Heart right ventricle (tissue), 16 donors: ENCODE measurements around the gene SLX4IP. TPM values are rescaled to one million over a fixed set of nuclear protein-coding genes. Genes with fewer than 3 reads are reported as not detected.

ENCODE experiments used
- ATAC-seq, 8 donors: fragments of 200-7000 bp; cut with Tn5 transposase; one replicate each; pipeline ENCODE4 v1.9.1; 2020; ENCODE audit warnings: mild to moderate bottlenecking in 8 of 8, moderate library complexity in 8 of 8, moderate number of reproducible peaks in 1 of 8
- DNase-seq, 2 donors: peaks; one replicate each; pipeline ENCODE4 v3.0.0-alpha.2; 2020
- H3K27ac ChIP-seq, 10 donors: fragments of 200-600 bp; sonication (generic) in 2 of 10; one replicate each; pipeline versions ENCODE4 v1.5.0 to v1.8.0; 2020 to 2022; ENCODE audit warnings: mild to moderate bottlenecking in 3 of 10
- H3K27me3 ChIP-seq, 7 donors: fragments of 200-600 bp; one replicate each; pipeline ENCODE4 v1.8.0; 2021 to 2022; ENCODE audit warnings: mild to moderate bottlenecking in 2 of 7
- H3K36me3 ChIP-seq, 9 donors: fragments of 200-600 bp; sonication (generic) in 1 of 9; one replicate each; pipeline versions ENCODE4 v1.5.0 to v1.8.0; 2020 to 2022; ENCODE audit warnings: mild to moderate bottlenecking in 2 of 9
- H3K4me1 ChIP-seq, 9 donors: fragments of 200-600 bp; sonication (generic) in 1 of 9; one replicate each; pipeline versions ENCODE4 v1.5.0 to v1.8.0; 2020 to 2022; ENCODE audit warnings: mild to moderate bottlenecking in 4 of 9
- H3K4me3 ChIP-seq, 10 donors: fragments of 200-600 bp; sonication (generic) in 2 of 10; one replicate each; pipeline versions ENCODE4 v1.5.0 to v1.8.0; 2020 to 2022; ENCODE audit warnings: mild to moderate bottlenecking in 7 of 10, moderate library complexity in 2 of 10
- H3K9me3 ChIP-seq, 11 donors: fragments of 200-600 bp in 10 of 11; sonication (generic) in 2 of 11; one replicate each; pipeline versions ENCODE4 v1.5.0 to v1.8.0; 2013 to 2022; ENCODE audit warnings: mild to moderate bottlenecking in 2 of 11, control low read depth in 1 of 11, moderate library complexity in 1 of 11
- CTCF ChIP-seq, 9 donors: fragments of 200-600 bp; sonication (generic) in 2 of 9; IDR thresholded peaks; one replicate each; pipeline versions ENCODE4 v1.5.0 to v1.8.0; 2021 to 2022; ENCODE audit warnings: antibody characterized with exemption in 9 of 9, mild to moderate bottlenecking in 5 of 9, moderate library complexity in 1 of 9
- WGBS, 2 donors: extraction: QIAGEN DNeasy Blood & Tissue Kit; methylation state at CpG; one replicate each; pipeline ENCODE4 v1.1.7; 2013; ENCODE audit warnings: inconsistent platforms in 1 of 2; 5-methylcytosine and 5-hydroxymethylcytosine counted together
- intact Hi-C, 10 donors: fragments of 100-400 bp; cut with DNase I; formaldehyde crosslinking; loops; one replicate each; pipeline versions ENCODE4 v1.11.1 to v1.14.2; 2022
- polyA plus RNA-seq, 2 donors: library from polyadenylated mRNA; stranded (reverse); fragments of 200-250 nt; gene quantifications; one replicate each; pipeline ENCODE4 v1.2.3, GENCODE V29; 2013
- total RNA-seq, 10 donors: library from RNA; stranded (reverse); fragmentation: NEBNext Ultra II Directional in 3 of 10; extraction: Animal tissue kit (Norgen Biotek cat#: 25700) in 3 of 10; gene quantifications; one replicate each; pipeline versions ENCODE4 v1.2.1 to v1.2.4, GENCODE V29; 2021 to 2023
- donor health status: Arrhythmogenic right ventricular cardiomyopathy.
- donor health status: ischemic (EF 13 %, LVEDD 7.1; RV severe dilation, severe dysfunction).
- donor health status: healthy with polysubstance abuse.
- donor health status: DM: no; HTN: yes; CAD: no.
- donor health status: DM: no; HTN: no; CAD: no.
- donor health status: ischemic (EF 25% LVEDD 6.9; RV normal size, moderate dysfunction).
- donor health status: ischemic (EF 25% LVEDD 5.7; RV mildly dilated, moderate dysfunction).
- donor health status: healthy.
- donor health status: DM: yes; HTN: yes; CAD: no.
- donor health status: Ischemic cardiomyopathy.
- donor health status: ischemic (EF 35%, LVEDD 5.7; RV mildly dilated, moderate dysfunction).
- donor health status: nonischemic (EF 11% LVEDD 7.7; RV severe dilation, severe dysfunction).
- donor health status: DM: yes; HTN: yes; CAD: no.
- donor health status: PGD.
- donor health status: ischemic (EF 29% LVEDD 5.4; RV normal size, mild dysfunction).
- donor health status: nonischemic (EF 23%, LVEDD 6.1; RV moderate dilation, normal function).

SLX4IP gene
- total and polyA plus RNA-seq, 12 donors: 0.71 to 3.1 (median 2.6) TPM

GRCh38 chr20:10516529-10516928, 81.4 kb downstream of the SLX4IP start:
- no peaks in the 10 kb centered on the region for H3K27me3 ChIP-seq
- DNase-seq (no peak), ATAC-seq (no peak)
- H3K4me1 ChIP-seq: peaks cover 0 to 35% (median 19%) of the 10 kb centered on the region in 9 donors
- no peak overlapping the region for H3K27ac ChIP-seq
- H3K9me3 ChIP-seq: no peaks in the 10 kb centered on the region
- 50 to 76% methylated on average over 2 of the region's 2 CpGs for WGBS, 2 donors
- no peaks in the 10 kb centered on the region for H3K36me3 ChIP-seq
- TF ChIP-seq CTCF (IDR thresholded peaks at IDR 0.05): no peak
- intact Hi-C loops: no loop called here
- no peak overlapping the region for H3K4me3 ChIP-seq

DNA sequence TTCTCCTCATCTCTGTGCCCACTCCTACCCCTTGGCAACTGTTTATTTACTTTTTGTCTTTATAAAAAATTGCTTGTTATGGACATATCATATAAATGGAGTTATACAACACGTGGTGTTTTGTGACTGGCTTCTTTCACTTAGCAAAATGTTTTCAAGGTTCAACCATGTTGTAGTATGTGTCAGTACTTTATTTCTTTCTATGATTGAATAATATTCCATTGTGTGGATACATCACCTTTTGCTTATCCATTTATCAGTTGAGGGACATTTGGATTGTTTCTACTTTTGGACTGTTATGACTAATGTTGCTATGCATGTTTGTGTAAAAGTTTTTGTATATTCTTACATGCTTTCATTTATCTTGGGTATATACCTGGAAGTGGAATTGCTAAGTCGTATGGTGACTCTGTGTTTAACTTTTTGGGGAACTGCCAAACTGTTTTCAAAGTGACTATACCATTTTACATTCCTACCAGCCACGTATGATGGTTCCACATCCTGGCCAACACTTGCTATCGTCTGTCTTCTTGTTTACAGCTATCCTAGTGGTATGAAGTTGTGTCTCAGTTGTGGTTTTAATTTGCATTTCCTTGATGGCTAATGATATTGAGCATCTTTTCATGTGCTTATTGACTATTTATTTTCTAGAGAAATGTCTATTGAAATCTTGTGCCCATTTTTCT, 84.4 kb downstream of the SLX4IP start:
- TF ChIP-seq CTCF (IDR thresholded peaks at IDR 0.05): no peak
- Histone ChIP-seq H3K4me3 (no peak overlapping the region), H3K27me3 (no peaks in the 10 kb centered on the region), H3K36me3 (no peaks in the 10 kb centered on the region), H3K27ac (no peak overlapping the region), H3K9me3 (no peaks in the 10 kb centered on the region), H3K4me1 (peaks cover 0 to 32% (median 12%) of the 10 kb centered on the region in 9 donors)
- 89 to 91% methylated on average over 4 of the region's 4 CpGs for WGBS, 2 donors
- no peak for ATAC-seq
- intact Hi-C loops: no loop called here
- DNase-seq: no peak

DNA sequence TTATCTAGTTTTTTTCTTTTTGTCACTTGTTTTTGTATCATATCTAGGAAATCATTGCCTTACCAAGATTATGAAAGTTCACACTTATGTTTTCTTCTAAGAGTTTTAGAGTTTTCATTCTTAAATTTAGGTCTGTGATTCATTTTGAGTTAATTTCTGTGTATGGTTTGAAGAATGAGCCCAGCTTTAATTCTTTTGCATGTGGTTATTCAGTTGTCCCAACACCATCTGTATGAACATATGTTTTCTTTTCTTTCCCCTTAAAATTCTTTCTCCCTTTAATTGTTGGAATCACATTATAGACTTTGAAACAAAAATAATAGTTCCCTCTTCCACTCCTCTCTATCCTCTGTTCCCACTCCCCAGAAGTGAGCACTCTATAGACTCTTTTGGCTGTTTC, 85.4 kb downstream of the SLX4IP start:
- ATAC-seq (no peak), DNase-seq (no peak)
- no peak overlapping the region for H3K27ac ChIP-seq
- TF ChIP-seq CTCF (IDR thresholded peaks at IDR 0.05): no peak
- no peak overlapping the region for H3K4me3 ChIP-seq
- peaks cover 0 to 33% (median 12%) of the 10 kb centered on the region in 9 donors for H3K4me1 ChIP-seq
- no peaks in the 10 kb centered on the region for H3K27me3 ChIP-seq
- intact Hi-C loops: no loop called here
- no peaks in the 10 kb centered on the region for H3K36me3 ChIP-seq
- no peaks in the 10 kb centered on the region for H3K9me3 ChIP-seq

DNA sequence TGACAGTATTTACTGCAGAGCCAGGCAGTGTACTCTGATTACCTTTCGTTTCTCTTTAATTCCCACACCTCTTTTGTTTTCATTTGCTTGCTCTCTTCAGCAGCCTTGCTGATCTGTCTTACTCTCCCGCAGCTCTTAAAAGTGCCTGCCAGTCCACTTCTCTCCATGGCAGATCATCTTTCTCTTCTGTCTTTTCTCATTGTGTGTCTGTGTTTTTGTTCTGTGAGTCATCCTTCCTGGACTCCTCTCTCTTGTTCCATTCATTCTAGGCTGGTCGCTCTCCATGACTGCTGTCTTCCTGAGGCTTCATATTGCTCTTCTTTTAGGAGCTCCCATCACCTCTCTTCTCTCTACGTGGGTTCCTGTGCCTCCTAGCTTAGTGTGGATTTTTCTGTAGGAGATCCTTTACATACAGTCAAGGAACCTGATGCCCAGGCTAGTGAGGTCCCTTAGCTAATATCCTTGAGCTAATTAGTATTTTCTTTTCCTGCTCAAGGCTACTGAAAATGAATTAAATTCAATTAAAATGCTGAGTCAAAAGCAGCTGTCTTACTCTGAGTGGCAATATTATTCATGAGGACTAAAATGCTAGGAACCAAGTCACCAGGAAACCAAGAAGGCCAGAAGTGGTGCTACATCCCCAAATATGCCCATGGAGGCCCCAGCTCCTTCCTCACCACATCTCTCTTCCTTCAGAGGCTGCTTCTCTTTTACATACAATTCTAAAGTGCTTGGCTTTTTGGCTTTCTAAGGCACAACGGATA, 86.1 kb downstream of the SLX4IP start:
- no peaks in the 10 kb centered on the region for H3K36me3 ChIP-seq
- peaks cover 0 to 33% (median 12%) of the 10 kb centered on the region in 9 donors for H3K4me1 ChIP-seq
- WGBS, 2 donors: 74 to 83% methylated on average over 5 of the region's 5 CpGs
- no peaks in the 10 kb centered on the region for H3K27me3 ChIP-seq
- H3K9me3 ChIP-seq: no peaks in the 10 kb centered on the region
- ATAC-seq: no peak
- H3K27ac ChIP-seq: peak overlapping the region in 1 of 10 donors; percentile 27
- H3K4me3 ChIP-seq: no peak overlapping the region
- no peak for DNase-seq
- intact Hi-C loops: no loop called here
- no peak for TF ChIP-seq CTCF (IDR thresholded peaks at IDR 0.05)
